Effector CD4-positive, alpha-beta T cell (primary cell): ENCODE results near the gene PRR5.
"Not testable (repeated sequence)": the region's sequence is repeated elsewhere in the genome, so short reads cannot be mapped to it uniquely, and the experiment has no call there.

Experiments
- DNase-seq: peaks from one replicate; pipeline ENCODE4 v3.0.0-alpha.2; 2020

The PRR5 gene

GRCh38 chr22:44736581-44737405 is 34.8 kb downstream of the PRR5 start:
- DNase-seq, result no peak

DNA sequence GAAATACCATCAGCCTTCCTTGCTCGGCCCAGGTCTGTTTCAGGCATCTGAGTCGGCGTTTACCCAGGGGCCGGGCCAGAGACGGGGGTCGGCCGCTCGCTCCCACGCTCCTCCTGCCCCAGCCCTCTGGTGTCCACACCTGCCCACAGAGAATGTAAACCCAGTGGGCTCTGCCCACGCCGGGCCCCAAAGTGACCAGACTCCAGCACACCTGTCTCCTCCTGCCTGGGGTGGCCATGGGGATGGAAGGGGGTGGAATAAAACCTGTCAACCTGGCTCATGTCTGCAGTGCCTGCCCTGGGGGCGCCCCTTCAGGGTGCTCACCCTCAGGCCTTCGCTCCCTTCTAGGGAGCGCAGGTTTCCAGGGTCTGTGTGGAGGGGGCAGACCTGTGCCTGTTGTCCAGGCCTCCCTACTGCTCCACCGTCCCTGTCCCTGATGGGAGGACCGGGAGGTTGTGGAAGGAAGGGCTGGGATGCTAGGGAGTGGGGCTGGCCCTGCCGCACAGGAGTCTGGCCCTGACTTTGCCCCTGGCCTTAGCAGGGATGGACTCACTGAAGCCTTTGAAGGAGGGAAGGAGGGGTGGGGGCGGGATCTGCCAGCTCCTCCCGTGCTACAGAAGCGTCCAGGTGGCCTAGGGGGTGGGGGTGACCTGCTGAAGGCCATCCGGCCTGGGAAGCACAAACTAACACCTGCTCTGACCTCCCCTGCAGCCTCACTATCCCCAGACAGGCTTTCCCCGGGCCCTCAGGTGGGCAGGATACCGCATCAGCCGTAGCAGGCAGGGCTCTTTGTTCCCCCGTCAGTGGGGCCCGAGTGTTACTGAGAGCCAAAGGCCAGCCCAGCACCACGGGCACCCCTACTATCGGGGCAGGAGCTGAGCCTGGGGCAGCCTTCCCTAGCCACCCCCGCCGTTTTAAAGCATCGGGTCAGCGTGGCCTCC is 35.7 kb downstream of the PRR5 start:
- DNase-seq, result no peak

GRCh38 chr22:44738347-44738715 is 36.3 kb downstream of the PRR5 start:
- no peak for DNase-seq

DNA sequence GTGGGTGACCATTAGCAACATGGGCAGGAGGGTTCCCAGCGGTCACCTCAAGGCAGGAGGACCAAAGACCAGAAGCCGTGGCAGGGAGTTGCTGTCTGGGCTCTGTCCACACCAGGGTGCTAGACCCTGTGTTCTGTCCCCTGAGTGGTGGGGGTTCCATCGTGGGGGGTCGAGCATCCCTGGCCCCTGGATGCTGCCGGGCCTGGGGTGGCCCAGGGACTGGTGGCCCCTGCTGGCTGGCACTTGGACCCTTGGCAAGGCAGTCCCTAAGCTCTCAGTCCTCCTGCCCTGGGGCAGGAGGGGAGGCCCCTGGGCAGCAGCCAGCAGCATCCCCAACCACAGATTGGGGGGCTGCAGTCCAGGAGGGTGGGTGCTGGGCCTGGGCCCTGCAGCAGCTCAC is 37.0 kb downstream of the PRR5 start:
- DNase-seq, result no peak

- DNase-seq, result not testable (repeated sequence)
These were observed 37.7 kb downstream of the PRR5 start for GRCh38 chr22:44739666-44740065.

GRCh38 chr22:44740307-44740706 is 38.3 kb downstream of the PRR5 start:
- no peak for DNase-seq

GRCh38 chr22:44741929-44742328 is 39.9 kb downstream of the PRR5 start:
- no peak for DNase-seq

DNA sequence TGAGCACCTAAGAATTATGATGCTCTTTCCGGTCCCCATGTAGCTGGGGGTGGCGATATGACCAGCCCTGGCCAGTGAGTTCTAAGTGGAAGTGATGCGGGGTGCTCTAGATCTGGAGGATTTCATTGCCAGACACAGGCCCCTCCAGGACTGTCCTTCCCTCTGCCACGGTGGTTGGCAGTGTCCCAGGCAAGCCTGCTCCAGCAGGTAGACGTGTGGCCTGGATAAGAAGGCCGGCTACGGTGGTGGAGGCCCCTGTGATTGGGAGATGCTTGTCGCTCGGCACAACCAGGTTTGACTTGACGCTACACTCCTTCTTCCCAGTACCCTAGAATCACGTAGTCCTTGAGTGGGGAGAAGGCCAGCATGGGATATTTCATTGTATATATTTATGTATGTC is 41.2 kb downstream of the PRR5 start:
- DNase-seq, result no peak

DNA sequence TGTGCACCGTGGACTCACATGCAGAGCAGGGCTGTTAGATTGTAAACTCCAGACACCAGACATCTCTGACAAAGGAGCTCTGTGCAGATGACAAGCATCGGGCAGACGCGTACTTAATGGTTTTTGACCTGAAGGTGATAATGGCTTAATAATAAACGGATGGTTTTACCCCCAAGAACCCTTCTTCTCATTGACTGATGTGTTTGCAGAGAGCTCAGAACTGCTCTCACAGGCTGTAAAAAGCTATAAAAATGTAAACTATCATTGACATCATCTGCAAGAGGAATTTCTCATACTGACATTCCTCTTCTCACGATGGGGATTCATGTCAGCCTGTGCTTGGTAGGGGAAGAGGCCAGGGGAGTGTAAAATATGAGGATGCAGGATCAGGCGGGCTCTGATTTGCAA is 41.8 kb downstream of the PRR5 start:
- no peak for DNase-seq

- DNase-seq, result no peak
These were observed 44.1 kb downstream of the PRR5 start for GRCh38 chr22:44745853-44746789.

- not testable (repeated sequence) for DNase-seq
These were observed 45.8 kb downstream of the PRR5 start for GRCh38 chr22:44747784-44748127.

DNA sequence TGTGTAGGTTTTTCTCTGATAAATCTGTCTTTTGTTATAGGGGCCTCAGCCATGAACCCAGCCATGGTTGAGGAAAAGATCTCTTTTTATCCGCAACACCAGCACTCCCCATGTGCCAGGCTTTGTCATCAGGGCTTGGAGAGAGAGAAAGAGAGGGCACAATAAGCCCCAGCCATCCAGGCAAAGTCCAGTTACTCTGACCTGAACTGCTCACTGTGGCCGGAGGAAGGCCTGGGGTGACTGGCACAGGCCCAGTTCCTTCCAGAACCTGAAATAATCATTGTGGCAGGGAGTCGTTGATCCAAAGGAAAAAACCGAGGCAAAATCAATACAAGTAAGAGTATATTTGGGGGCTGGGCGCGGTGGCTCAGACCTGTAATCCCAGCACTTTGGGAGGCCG is 46.5 kb downstream of the PRR5 start:
- no peak for DNase-seq

DNA sequence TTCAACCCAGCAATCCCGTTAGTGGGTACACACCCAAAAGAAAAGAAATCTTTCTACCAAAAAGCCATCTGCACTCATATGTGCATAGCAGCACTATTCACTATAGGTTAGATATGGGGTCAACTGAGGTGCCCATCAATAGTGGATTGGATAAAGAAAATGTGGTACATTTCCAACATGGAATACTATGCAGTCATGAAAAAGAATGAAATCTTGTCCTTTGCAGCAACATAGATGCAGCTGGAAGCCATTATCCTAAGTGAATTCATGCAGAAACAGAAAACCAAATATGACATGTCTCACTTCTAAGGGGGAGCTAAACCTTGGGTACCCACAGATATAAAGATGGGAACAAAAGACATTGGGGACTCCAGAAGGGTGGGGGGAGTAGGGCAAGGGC is 48.5 kb downstream of the PRR5 start:
- no peak for DNase-seq

- DNase-seq, result no peak
These were observed 50.5 kb downstream of the PRR5 start, which contains the start of gene ARHGAP8 for GRCh38 chr22:44752285-44753188. TSS of gene ARHGAP8 (plus strand) at chr22:44752575. CDS start at chr22:44786528, 33,953 bp downstream.

DNA sequence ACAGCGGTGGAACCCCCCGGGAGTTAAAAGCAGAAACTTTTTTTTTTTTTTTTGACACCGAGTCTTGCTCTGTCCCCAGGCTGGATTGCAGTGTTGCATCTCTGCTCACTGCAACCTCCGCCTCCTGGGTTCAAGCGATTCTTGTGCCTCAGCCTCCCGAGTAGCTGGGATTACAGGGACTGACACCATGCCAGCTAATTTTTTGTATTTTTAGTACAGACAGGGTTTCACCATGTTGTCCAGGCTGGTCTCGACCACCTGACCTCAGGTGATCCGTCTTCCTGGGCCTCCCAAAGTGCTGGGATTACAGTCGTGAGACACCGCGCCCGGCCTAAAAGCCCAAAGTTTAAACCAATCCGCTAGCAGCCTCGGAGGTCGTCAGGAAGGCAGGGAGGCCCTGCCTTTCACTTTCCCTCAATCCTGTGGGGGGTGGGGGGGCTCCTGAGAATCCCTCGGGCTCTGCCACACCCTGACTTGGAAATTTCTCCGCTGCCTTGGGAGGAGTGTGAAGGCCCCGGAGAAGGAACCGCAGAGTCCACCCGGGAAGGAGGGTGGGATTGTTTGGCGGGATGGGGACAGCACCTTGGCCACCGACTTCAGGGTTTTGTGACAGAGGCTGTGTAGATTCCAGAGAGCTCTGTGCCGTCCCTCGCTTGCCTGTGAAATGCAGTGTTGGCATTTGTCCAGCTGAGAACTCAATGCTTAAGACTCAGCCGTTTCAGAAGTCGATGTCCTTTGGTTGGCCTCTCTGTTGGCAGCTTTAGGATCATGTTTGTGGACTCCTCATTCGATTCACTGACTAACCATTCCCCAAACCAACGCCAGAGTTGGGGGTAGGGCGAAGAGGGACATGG is 51.4 kb downstream of the PRR5 start:
- no peak for DNase-seq

DNA sequence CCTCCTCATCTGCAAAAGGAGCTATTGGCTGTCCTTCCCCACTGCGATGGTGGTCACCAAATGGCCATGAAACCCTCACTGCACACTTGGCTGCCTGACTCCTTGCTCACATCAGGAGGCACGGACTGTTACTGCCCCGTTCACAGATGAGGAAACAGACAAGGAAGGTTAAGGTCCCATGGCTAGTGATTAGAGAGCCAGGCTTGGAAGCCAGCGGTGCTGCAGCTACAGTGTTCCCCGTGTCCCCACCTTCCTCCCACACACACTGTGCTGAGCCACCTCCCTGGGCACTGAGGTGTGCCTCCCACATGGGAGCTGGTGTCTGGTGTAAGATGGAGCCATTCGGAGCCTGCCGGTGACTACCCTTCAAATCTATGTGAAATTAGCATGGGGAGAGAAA is 53.0 kb downstream of the PRR5 start:
- no peak for DNase-seq

GRCh38 chr22:44755417-44755816 is 53.4 kb downstream of the PRR5 start:
- DNase-seq, result no peak

GRCh38 chr22:44755956-44756361 is 54.0 kb downstream of the PRR5 start:
- DNase-seq, result no peak

DNA sequence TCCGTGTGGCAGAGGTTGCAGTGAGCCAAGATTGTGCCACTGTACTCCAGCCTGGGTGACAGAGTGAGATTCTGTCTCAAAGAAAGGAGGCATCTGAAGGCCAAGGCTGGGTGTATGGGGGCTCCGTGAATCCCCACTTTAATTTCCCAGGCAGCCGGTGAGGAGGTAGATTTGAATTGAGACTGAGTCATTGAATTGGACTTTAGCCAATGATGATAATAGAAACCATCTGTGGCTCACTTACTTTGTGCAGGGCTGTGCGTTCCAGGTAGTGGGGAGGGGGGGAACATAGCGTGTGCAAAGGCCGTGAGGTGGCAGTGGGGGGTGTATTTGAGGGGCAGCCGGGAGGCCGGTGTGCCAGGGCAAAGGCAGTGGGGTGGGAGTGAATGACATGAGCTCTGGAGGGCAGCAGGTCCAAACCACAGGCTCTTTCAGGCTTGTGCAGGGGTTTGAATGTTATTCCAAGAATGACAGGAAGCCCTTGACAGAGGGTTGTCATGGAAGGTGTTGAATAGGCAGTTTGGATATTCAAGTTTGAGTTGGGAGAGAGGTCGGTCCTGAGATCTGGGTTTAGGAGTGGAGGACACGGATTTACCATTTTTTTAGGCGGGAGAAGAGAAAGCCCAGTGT is 56.5 kb downstream of the PRR5 start:
- no peak for DNase-seq

- no peak for DNase-seq
These were observed 57.0 kb downstream of the PRR5 start for GRCh38 chr22:44759001-44759400.
